NCI-H2081 treated with DMSO at 0.1 percent for 48 hours (cell line): ENCODE data around the gene PACS1.
"Not testable (repeated sequence)": the region's sequence is repeated elsewhere in the genome, so short reads cannot be mapped to it uniquely, and the experiment has no call there.

Experiments
- DNase-seq: peaks from one replicate; lab custom pipeline; 2025; lab: John Stamatoyannopoulos, UW

PACS1 gene

GRCh38 chr11:66277064-66277463, 207.0 kb downstream of the PACS1 start:
- DNase-seq = not testable (repeated sequence)

- DNase-seq = no peak
These were observed 207.6 kb downstream of the PACS1 start, which contains the start of gene CNIH2 for GRCh38 chr11:66277471-66278362. TSS of gene CNIH2 (plus strand) at chr11:66278175. CDS start at chr11:66278457, 282 bp downstream.

- DNase-seq = no peak
These were observed 208.5 kb downstream of the PACS1 start for GRCh38 chr11:66278363-66279091.

GRCh38 chr11:66279092-66279734, 209.1 kb downstream of the PACS1 start:
- no peak for DNase-seq

GRCh38 chr11:66280428-66280827, 210.4 kb downstream of the PACS1 start:
- DNase-seq = no peak

- DNase-seq = no peak
These were observed 210.9 kb downstream of the PACS1 start for GRCh38 chr11:66281001-66281400.

GRCh38 chr11:66281776-66282467, 211.8 kb downstream of the PACS1 start:
- DNase-seq = no peak

- peak; percentile 75 for DNase-seq
These were observed 212.7 kb downstream of the PACS1 start for GRCh38 chr11:66282468-66283455.

- DNase-seq = no peak
These were observed 213.5 kb downstream of the PACS1 start for GRCh38 chr11:66283461-66284105.

GRCh38 chr11:66284526-66285078, 214.5 kb downstream of the PACS1 start:
- DNase-seq = no peak

- DNase-seq = no peak
These were observed 215.3 kb downstream of the PACS1 start for GRCh38 chr11:66285250-66285947.

- no peak for DNase-seq
These were observed 216.6 kb downstream of the PACS1 start for GRCh38 chr11:66286699-66287098.

GRCh38 chr11:66287211-66287888, 217.3 kb downstream of the PACS1 start:
- no peak for DNase-seq

- DNase-seq = no peak
These were observed 218.0 kb downstream of the PACS1 start for GRCh38 chr11:66287889-66288670.

- peak; percentile 99 for DNase-seq
These were observed 218.8 kb downstream of the PACS1 start, which contains the start of gene YIF1A for GRCh38 chr11:66288671-66289547. TSS of gene YIF1A (minus strand) at chr11:66289143. CDS start at chr11:66288985, 158 bp downstream.

GRCh38 chr11:66289548-66290329, 219.7 kb downstream of the PACS1 start:
- DNase-seq = no peak
